MM.1S (cell line): ENCODE results near the gene PPP6R3.

Experiments
- DNase-seq: peaks from one replicate; pipeline ENCODE4 v3.0.0-alpha.2; 2015
- H2AFZ ChIP-seq: fragments of 300-600 bp; sonication (generic); 2 replicates; pipeline ENCODE4 v1.6.0; 2016; ENCODE audit warnings: antibody characterized with exemption, low read length
- H3F3A ChIP-seq: fragments of 300-600 bp; sonication (generic); 2 replicates; pipeline ENCODE4 v1.6.1; 2016; ENCODE audit warnings: mild to moderate bottlenecking, antibody characterized with exemption, low read length, moderate library complexity, mixed read lengths; ENCODE audit not compliant: insufficient read depth
- H3K27ac ChIP-seq: fragments of 300-600 bp; sonication (generic); 2 replicates; pipeline ENCODE4 v1.5.1; 2016; ENCODE audit warnings: mild to moderate bottlenecking, low read length
- H3K27me3 ChIP-seq: fragments of 300-600 bp; sonication (generic); replicated peaks from 2 replicates; pipeline ENCODE4 v1.6.0; 2016; ENCODE audit warnings: low read length; ENCODE audit not compliant: insufficient read depth
- H3K36me3 ChIP-seq: fragments of 300-600 bp; sonication (generic); replicated peaks from 2 replicates; pipeline ENCODE4 v1.6.1; 2016; ENCODE audit warnings: mild to moderate bottlenecking, low read length, mixed read lengths; ENCODE audit not compliant: insufficient read depth
- H3K4me1 ChIP-seq: fragments of 300-600 bp; sonication (generic); 2 replicates; pipeline ENCODE4 v1.6.1; 2016; ENCODE audit warnings: low read length, mixed read lengths
- H3K4me2 ChIP-seq: fragments of 300-600 bp; sonication (generic); 2 replicates; pipeline ENCODE4 v1.6.0; 2016; ENCODE audit warnings: low read depth, low read length
- H3K4me3 ChIP-seq: fragments of 300-600 bp; sonication (generic); 2 replicates; pipeline ENCODE4 v1.5.1; 2016; ENCODE audit warnings: low read length, mixed read lengths
- H3K79me2 ChIP-seq: fragments of 300-600 bp; sonication (generic); 2 replicates; pipeline ENCODE4 v1.6.1; 2016; ENCODE audit warnings: mixed run types, low read length, mixed read lengths
- H3K9ac ChIP-seq: fragments of 300-600 bp; sonication (generic); 2 replicates; pipeline ENCODE4 v1.6.1; 2016; ENCODE audit warnings: low read length, mixed read lengths
- H3K9me2 ChIP-seq: fragments of 300-600 bp; sonication (generic); replicated peaks from 2 replicates; pipeline ENCODE4 v1.6.1; 2016; ENCODE audit warnings: mild to moderate bottlenecking, low read length, mixed read lengths; ENCODE audit not compliant: insufficient read depth
- H3K9me3 ChIP-seq: fragments of 300-600 bp; sonication (generic); replicated peaks from 2 replicates; pipeline ENCODE4 v1.6.1; 2016; ENCODE audit warnings: mild to moderate bottlenecking, low read length, mixed read lengths; ENCODE audit not compliant: insufficient read depth
- H4K20me1 ChIP-seq: fragments of 300-600 bp; sonication (generic); 2 replicates; pipeline ENCODE4 v1.6.1; 2016; ENCODE audit warnings: mild to moderate bottlenecking, low read length, moderate library complexity, mixed read lengths; ENCODE audit not compliant: insufficient read depth
- EZH2 ChIP-seq: fragments of 300-600 bp; sonication (generic); optimal IDR thresholded peaks from 2 replicates; pipeline ENCODE3; 2017; ENCODE audit warnings: low read depth, mild to moderate bottlenecking, antibody characterized with exemption, low read length, mixed read lengths
- EZH2phosphoT487 ChIP-seq: fragments of 300-600 bp; sonication (generic); IDR thresholded peaks from 2 replicates; pipeline ENCODE4 v1.6.1; 2018; ENCODE audit warnings: antibody characterized with exemption, low read length
- TF ChIP-seq, protein P1 (sequence below): fragments of 300-600 bp; sonication (generic); IDR thresholded peaks from 2 replicates; pipeline ENCODE4 v1.5.1; 2016; ENCODE audit warnings: antibody characterized with exemption, low read length, mixed read lengths

Gene PPP6R3

DNA sequence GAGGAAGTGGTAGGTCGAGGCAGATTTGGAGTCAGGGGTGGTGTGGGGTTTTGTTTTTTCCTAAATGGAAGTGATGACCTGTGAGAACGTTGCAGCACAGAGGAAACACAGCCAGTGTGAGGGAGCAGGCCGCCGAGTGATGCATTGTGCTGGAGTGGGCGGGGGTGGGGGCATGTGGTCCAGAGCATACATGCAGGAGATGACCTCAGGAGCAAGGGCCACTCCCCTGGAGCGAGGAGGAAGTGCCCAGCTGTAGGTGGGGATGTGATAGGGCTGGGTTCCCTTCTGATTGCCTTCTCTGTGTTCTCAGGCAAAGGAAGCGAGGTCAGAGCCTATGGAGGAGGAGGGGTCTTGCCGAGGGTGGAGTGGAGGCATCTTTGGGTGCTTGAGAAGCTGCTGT, 81.4 kb downstream of the PPP6R3 start:
- H3K36me3 ChIP-seq, result peaks cover 17% of the 10 kb centered on the region
- no peak overlapping the region for H3K4me2 ChIP-seq
- no peaks in the 10 kb centered on the region for H4K20me1 ChIP-seq
- H3K27me3 ChIP-seq, result no peaks in the 10 kb centered on the region
- H3F3A ChIP-seq, result no peaks in the 10 kb centered on the region
- DNase-seq, result no peak
- no peaks in the 10 kb centered on the region for H3K9me2 ChIP-seq
- no peak overlapping the region for H2AFZ ChIP-seq
- H3K4me1 ChIP-seq, result no peaks in the 10 kb centered on the region
- no peak for TF ChIP-seq EZH2phosphoT487
- no peak for TF ChIP-seq EZH2
- TF ChIP-seq, protein P1, sequence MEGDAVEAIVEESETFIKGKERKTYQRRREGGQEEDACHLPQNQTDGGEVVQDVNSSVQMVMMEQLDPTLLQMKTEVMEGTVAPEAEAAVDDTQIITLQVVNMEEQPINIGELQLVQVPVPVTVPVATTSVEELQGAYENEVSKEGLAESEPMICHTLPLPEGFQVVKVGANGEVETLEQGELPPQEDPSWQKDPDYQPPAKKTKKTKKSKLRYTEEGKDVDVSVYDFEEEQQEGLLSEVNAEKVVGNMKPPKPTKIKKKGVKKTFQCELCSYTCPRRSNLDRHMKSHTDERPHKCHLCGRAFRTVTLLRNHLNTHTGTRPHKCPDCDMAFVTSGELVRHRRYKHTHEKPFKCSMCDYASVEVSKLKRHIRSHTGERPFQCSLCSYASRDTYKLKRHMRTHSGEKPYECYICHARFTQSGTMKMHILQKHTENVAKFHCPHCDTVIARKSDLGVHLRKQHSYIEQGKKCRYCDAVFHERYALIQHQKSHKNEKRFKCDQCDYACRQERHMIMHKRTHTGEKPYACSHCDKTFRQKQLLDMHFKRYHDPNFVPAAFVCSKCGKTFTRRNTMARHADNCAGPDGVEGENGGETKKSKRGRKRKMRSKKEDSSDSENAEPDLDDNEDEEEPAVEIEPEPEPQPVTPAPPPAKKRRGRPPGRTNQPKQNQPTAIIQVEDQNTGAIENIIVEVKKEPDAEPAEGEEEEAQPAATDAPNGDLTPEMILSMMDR, result no peak
- no peak overlapping the region for H3K4me3 ChIP-seq
- peaks cover 86% of the 10 kb centered on the region for H3K79me2 ChIP-seq
- no peaks in the 10 kb centered on the region for H3K9me3 ChIP-seq
- H3K9ac ChIP-seq, result no peak overlapping the region
- no peak overlapping the region for H3K27ac ChIP-seq

DNA sequence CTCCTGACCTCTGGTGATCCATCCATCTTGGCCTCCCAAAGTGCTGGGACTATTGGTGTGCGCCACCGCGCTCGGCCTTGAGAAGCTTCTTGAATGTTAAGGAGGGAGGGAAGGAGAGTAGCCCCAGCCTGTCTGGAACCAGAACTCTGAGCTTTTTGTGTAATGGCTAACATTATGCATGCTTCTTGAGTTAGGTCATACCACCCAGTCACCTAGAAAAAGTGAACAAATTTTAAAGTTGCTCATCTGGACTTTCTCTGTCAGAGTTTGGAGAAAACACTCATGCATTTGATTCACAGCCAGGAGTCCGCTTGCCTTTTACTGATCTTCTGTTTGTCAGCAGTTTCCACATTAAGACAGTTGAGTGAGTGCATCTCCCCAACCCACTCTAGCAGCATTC, 82.1 kb downstream of the PPP6R3 start:
- Histone ChIP-seq H4K20me1 (no peaks in the 10 kb centered on the region), H3K4me3 (no peak overlapping the region), H2AFZ (no peak overlapping the region), H3K4me1 (no peaks in the 10 kb centered on the region), H3K79me2 (peaks cover 87% of the 10 kb centered on the region), H3K4me2 (no peak overlapping the region), H3K9me2 (no peaks in the 10 kb centered on the region), H3K36me3 (peaks cover 15% of the 10 kb centered on the region), H3K27me3 (no peaks in the 10 kb centered on the region), H3K9ac (no peak overlapping the region), H3F3A (no peaks in the 10 kb centered on the region), H3K27ac (no peak overlapping the region), H3K9me3 (no peaks in the 10 kb centered on the region)
- DNase-seq, result no peak
- TF ChIP-seq EZH2 (no peak), EZH2phosphoT487 (no peak)
- TF ChIP-seq, protein P1, result no peak

DNA sequence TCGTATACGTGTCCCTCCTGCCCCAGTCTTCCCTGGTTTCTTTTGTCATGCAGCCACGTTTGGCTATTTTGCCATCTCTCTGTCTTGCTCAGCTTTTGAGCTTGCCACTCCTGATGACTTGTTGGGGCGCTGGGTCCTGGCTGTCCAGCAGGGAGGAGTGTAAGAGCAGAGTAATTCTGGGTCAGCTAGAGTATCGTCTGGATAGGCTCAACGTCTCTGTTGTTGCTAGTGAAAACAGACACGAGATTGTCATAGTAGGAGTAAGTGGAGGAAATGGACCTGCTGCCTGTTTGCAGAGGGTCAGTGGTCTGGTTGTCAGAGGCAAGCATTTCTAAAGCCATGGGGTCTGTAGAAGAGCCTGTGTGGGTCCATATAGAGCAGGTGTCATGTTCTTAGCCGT, 83.0 kb downstream of the PPP6R3 start:
- H3K4me2 ChIP-seq, result no peak overlapping the region
- H3K4me3 ChIP-seq, result no peak overlapping the region
- H3K79me2 ChIP-seq, result peaks cover 87% of the 10 kb centered on the region
- no peak overlapping the region for H3K27ac ChIP-seq
- no peaks in the 10 kb centered on the region for H3K27me3 ChIP-seq
- peaks cover 9% of the 10 kb centered on the region; the same call in 1 of the 2 replicates for H3K36me3 ChIP-seq
- TF ChIP-seq EZH2 (no peak), EZH2phosphoT487 (no peak)
- TF ChIP-seq, protein P1, result no peak
- no peaks in the 10 kb centered on the region for H3K4me1 ChIP-seq
- H4K20me1 ChIP-seq, result peaks cover 4% of the 10 kb centered on the region; the same call in 1 of the 2 replicates
- no peak overlapping the region for H2AFZ ChIP-seq
- H3F3A ChIP-seq, result no peaks in the 10 kb centered on the region
- DNase-seq, result no peak
- H3K9ac ChIP-seq, result no peak overlapping the region
- H3K9me2 ChIP-seq, result no peaks in the 10 kb centered on the region
- no peaks in the 10 kb centered on the region for H3K9me3 ChIP-seq
